Uterus (tissue), 4 donors: Measurements from ENCODE around the gene RAX2. TPM values are rescaled to one million over a fixed set of nuclear protein-coding genes. Genes with fewer than 3 reads are reported as not detected.

Source experiments
- DNase-seq, 2 donors: peaks; one replicate each; pipeline ENCODE4 v3.0.0-alpha.2; 2019 to 2020
- H3K27ac ChIP-seq, 2 donors: fragments of 200-600 bp; sonication (generic); 1 replicate in 1 of 2; 2 replicates in 1 of 2; pipeline ENCODE4 v1.5.1; 2016 to 2018
- H3K27me3 ChIP-seq, 2 donors: fragments of 200-600 bp; sonication (generic); one replicate each; pipeline ENCODE4 v1.5.1; 2018 to 2019; ENCODE audit warnings: control low read depth in 1 of 2
- H3K36me3 ChIP-seq, 2 donors: fragments of 200-600 bp; sonication (generic); one replicate each; pipeline ENCODE4 v1.5.1; 2019; ENCODE audit warnings: control low read depth in 1 of 2
- H3K4me1 ChIP-seq, 2 donors: fragments of 200-600 bp; sonication (generic); one replicate each; pipeline ENCODE4 v1.5.1; 2018 to 2019; ENCODE audit warnings: control low read depth in 1 of 2
- H3K4me3 ChIP-seq, 2 donors: fragments of 200-600 bp; sonication (generic); 1 replicate in 1 of 2; 2 replicates in 1 of 2; pipeline ENCODE4 v1.5.1; 2018 to 2019; ENCODE audit warnings: mild to moderate bottlenecking in 1 of 2
- H3K9me3 ChIP-seq, 2 donors: fragments of 200-600 bp; sonication (generic); one replicate each; pipeline ENCODE4 v1.5.1; 2019; ENCODE audit warnings: control low read depth in 1 of 2
- POLR2A ChIP-seq, 2 donors: fragments of 450-650 bp; IDR thresholded peaks; one replicate each; pipeline ENCODE4 v1.6.1; 2016; ENCODE audit warnings: antibody characterized with exemption in 2 of 2, mild to moderate bottlenecking in 1 of 2, moderate library complexity in 1 of 2
- intact Hi-C: fragments of 100-400 bp; cut with DNase I; formaldehyde crosslinking; loops from one replicate; pipeline ENCODE4 v1.15.1; 2023; ENCODE audit warnings: low total_unique reads
- total RNA-seq, 4 donors: library from RNA; depleted of rRNA in 3 of 4; stranded (reverse); fragments of >200 nt in 3 of 4; gene quantifications; one replicate each; pipeline versions ENCODE4 v1.1.0 to v1.2.4, GENCODE V29; 2014 to 2023
- TF ChIP-seq, protein P1 (sequence below), 4 experiments: fragments of 200-600 bp in 2 of 4; fragments of 450-650 bp in 2 of 4; sonication (generic) in 2 of 4; IDR thresholded peaks; one replicate each; pipeline ENCODE4 v1.5.1; 2016 to 2019; ENCODE audit warnings: antibody characterized with exemption in 4 of 4, mild to moderate bottlenecking in 2 of 4, moderate library complexity in 1 of 4
- donor health status: DM: yes; HTN: yes; CAD: no.

RAX2 gene
- total RNA-seq, 4 donors from 2014 or later, result 0.14 to 4.3 TPM; not detected in 2

DNA sequence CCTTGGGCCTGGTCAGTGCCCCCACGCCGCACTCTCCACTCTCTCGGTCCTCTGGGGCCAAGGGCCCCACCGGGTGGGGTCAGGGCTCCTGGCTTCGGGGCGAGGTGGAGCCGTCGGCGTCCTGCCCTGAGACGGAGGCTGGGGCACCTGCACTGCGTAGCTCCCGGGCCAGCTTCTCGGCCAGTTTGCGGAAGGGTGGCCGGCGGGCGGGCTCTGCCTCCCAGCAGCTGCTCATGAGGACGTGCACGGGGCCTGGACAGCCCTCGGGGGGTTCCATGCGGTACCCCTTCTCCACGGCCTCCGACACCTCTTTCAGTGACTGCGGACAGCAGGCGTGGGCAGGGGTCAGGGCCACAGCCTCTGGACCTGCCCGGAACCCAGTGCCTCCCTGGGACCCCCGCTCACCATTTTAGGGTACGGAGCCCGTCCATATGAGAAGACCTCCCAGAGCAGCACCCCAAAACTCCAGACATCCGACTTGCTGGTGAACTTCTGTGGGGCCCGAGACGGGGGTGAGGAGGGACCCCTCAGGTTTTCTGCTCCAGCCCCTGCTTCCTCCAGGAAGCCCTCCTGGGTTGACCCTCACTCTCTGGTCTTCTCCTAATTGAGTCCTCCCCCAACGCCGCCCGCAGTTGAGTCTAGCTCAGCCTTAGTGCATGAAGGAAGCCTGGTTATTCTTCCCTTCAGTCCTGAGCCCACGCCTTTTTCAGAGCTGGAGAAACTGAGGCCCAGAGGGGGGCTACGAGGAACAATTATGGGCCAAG, 6.3 kb upstream of the RAX2 start:
- no peak for DNase-seq
- no peaks in the 10 kb centered on the region for H3K36me3 ChIP-seq
- no peak overlapping the region for H3K27ac ChIP-seq
- H3K27me3 ChIP-seq, result peaks cover 0 to 2% of the 10 kb centered on the region in 2 donors
- H3K4me3 ChIP-seq, result no peak overlapping the region
- H3K9me3 ChIP-seq, result peaks cover 0 to 19% of the 10 kb centered on the region in 2 donors
- H3K4me1 ChIP-seq, result no peaks in the 10 kb centered on the region
- intact Hi-C loops, result no loop called here
- TF ChIP-seq, protein P1, sequence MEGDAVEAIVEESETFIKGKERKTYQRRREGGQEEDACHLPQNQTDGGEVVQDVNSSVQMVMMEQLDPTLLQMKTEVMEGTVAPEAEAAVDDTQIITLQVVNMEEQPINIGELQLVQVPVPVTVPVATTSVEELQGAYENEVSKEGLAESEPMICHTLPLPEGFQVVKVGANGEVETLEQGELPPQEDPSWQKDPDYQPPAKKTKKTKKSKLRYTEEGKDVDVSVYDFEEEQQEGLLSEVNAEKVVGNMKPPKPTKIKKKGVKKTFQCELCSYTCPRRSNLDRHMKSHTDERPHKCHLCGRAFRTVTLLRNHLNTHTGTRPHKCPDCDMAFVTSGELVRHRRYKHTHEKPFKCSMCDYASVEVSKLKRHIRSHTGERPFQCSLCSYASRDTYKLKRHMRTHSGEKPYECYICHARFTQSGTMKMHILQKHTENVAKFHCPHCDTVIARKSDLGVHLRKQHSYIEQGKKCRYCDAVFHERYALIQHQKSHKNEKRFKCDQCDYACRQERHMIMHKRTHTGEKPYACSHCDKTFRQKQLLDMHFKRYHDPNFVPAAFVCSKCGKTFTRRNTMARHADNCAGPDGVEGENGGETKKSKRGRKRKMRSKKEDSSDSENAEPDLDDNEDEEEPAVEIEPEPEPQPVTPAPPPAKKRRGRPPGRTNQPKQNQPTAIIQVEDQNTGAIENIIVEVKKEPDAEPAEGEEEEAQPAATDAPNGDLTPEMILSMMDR (IDR thresholded peaks at IDR 0.05), result no peak
- no peak for TF ChIP-seq POLR2A (IDR thresholded peaks at IDR 0.05)

- H3K4me3 ChIP-seq, result no peak overlapping the region
- DNase-seq, result no peak
- TF ChIP-seq, protein P1 (IDR thresholded peaks at IDR 0.05), result no peak
- no peak for TF ChIP-seq POLR2A (IDR thresholded peaks at IDR 0.05)
- no peaks in the 10 kb centered on the region for H3K36me3 ChIP-seq
- no peaks in the 10 kb centered on the region for H3K4me1 ChIP-seq
- H3K9me3 ChIP-seq, result peaks cover 0 to 4% of the 10 kb centered on the region in 2 donors
- H3K27me3 ChIP-seq, result no peaks in the 10 kb centered on the region
- intact Hi-C loops, result no loop called here
- no peak overlapping the region for H3K27ac ChIP-seq
Measured at GRCh38 chr19:3776479-3777040, 4.5 kb upstream of the RAX2 start.

DNA sequence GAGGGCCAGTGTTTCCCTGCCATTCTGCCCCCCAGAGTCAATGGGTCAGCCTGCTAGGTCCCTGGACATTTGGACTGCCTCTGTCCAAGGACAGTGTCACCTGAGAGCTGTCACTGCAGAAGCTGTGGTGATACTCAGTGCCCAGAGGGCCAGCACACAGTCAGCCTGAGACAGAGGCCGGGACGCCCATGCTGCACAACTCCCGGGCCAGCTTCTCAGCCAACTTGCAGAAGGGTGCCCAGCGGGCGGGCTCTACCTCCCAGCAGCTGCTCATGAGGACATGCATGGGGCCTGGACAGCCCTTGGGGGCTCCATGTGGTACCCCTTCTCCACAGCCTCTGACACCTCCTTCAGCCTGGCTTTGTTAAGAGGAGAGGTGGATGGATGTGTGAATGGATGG, 3.8 kb upstream of the RAX2 start:
- Histone ChIP-seq H3K9me3 (no peaks in the 10 kb centered on the region), H3K27ac (no peak overlapping the region), H3K4me1 (no peaks in the 10 kb centered on the region), H3K27me3 (no peaks in the 10 kb centered on the region), H3K36me3 (no peaks in the 10 kb centered on the region), H3K4me3 (no peak overlapping the region)
- intact Hi-C loops, result no loop called here
- TF ChIP-seq, protein P1 (IDR thresholded peaks at IDR 0.05), result no peak
- no peak for TF ChIP-seq POLR2A (IDR thresholded peaks at IDR 0.05)
- no peak for DNase-seq

DNA sequence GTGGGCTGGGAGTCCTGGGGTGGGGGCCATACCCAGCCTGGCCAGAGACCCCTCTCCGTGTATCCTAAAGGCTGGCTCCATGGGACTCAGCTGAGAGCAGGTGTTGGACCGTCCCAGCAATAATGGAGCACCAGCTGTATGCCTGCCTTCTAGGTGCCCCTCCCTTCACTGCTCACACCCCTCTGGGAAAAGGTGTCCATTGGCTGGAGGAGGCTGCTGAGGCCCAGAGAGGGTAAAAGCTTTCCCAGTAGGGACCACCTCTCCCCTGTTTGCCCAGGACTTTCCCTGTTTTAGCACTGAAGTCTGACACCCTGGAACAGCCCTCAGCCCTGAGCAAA, 3.3 kb upstream of the RAX2 start:
- TF ChIP-seq, protein P1 (IDR thresholded peaks at IDR 0.05), result no peak
- no peak for TF ChIP-seq POLR2A (IDR thresholded peaks at IDR 0.05)
- intact Hi-C loops, result no loop called here
- Histone ChIP-seq H3K36me3 (no peaks in the 10 kb centered on the region), H3K27me3 (no peaks in the 10 kb centered on the region), H3K27ac (no peak overlapping the region), H3K9me3 (no peaks in the 10 kb centered on the region), H3K4me3 (no peak overlapping the region), H3K4me1 (no peaks in the 10 kb centered on the region)
- DNase-seq, result no peak

- DNase-seq, result no peak
- H3K27me3 ChIP-seq, result no peaks in the 10 kb centered on the region
- H3K4me3 ChIP-seq, result no peak overlapping the region
- H3K36me3 ChIP-seq, result no peaks in the 10 kb centered on the region
- intact Hi-C loops, result no loop called here
- no peak overlapping the region for H3K27ac ChIP-seq
- no peak for TF ChIP-seq POLR2A (IDR thresholded peaks at IDR 0.05)
- TF ChIP-seq, protein P1 (IDR thresholded peaks at IDR 0.05), result no peak
- H3K9me3 ChIP-seq, result no peaks in the 10 kb centered on the region
- no peaks in the 10 kb centered on the region for H3K4me1 ChIP-seq
Measured at GRCh38 chr19:3774621-3775373, 2.8 kb upstream of the RAX2 start.
